Stimulated activated CD4-positive, alpha-beta T cell treated with anti-CD3 and anti-CD28 coated beads, Interleukin-12 subunit alpha, Interleukin-12 subunit beta, amount 100 ng/mL, for 24 hours (primary cell): ENCODE results near the gene ATP1A2.

ENCODE experiments used
- DNase-seq, 2 experiments: peaks; one replicate each; pipeline ENCODE4 v3.0.0-alpha.2; 2020; ENCODE audit warnings: low read depth in 2 of 2

ATP1A2 gene

DNA sequence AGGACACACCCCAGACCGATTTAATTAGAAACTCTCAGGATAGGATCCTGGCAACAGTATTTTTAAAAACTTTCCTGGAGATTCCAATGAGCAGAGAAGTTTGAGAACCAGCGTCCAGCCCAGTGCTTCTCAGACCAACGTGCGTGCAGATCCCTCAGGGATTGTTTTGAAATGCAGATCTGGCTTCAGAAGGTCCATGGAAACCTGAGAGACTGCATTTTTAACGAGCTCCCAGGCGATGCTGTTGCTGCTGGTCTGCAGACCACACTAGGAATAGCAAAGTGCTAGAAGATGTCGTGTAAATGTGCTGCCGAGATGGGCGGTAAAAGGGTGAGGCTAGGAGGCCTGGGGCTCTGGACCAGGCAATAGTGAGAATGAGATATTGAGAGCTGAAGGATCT is 56.4 kb downstream of the ATP1A2 start:
- no peak for DNase-seq

- no peak for DNase-seq
Measured at GRCh38 chr1:160177231-160177630, 61.7 kb downstream of the ATP1A2 start.

DNA sequence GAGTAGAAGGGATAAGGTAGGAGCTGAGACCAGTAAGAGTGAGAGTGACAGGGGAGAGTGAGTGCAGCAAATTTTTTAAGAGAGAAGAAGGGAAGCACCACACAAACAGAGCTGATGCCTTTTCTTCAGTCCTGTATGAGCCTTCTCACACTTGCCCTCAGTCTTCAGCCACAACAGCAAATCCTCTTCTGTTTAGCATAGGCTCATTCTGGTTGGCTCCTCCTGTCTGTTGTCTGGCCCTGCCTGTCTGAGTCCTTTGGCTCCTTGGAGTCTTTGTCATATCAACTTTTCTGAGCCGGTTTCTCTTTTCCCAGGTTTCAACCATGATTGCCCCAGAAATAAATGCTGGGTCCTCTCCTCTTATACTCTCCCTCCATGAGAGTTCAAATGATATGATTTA is 62.1 kb downstream of the ATP1A2 start:
- DNase-seq = no peak

GRCh38 chr1:160178731-160179130 is 63.2 kb downstream of the ATP1A2 start:
- DNase-seq = no peak

- no peak for DNase-seq
Measured at GRCh38 chr1:160179336-160179735, 63.8 kb downstream of the ATP1A2 start.

GRCh38 chr1:160186246-160186645 is 70.7 kb downstream of the ATP1A2 start:
- no peak for DNase-seq

DNA sequence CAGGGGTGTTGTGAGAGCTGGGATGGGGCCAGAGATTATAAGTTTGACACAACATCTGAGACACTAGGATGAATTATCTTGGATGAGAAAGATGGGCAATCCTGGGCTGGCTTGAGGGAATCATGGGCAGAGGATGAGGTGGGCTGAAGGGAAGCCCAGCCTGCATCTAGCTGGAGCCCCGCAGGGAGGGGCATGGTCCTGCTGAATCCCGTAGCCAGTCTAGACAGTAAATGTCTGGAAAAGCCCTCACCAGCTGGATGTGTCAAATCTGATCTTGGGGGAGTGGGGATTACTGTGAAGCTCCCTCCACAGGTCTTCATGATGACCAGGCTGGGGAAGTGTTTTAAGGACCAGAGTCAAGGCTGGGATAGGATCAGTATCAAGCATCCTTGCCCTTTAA is 71.2 kb downstream of the ATP1A2 start:
- no peak for DNase-seq

- DNase-seq = no peak
Measured at GRCh38 chr1:160187407-160187806, 71.8 kb downstream of the ATP1A2 start.

DNA sequence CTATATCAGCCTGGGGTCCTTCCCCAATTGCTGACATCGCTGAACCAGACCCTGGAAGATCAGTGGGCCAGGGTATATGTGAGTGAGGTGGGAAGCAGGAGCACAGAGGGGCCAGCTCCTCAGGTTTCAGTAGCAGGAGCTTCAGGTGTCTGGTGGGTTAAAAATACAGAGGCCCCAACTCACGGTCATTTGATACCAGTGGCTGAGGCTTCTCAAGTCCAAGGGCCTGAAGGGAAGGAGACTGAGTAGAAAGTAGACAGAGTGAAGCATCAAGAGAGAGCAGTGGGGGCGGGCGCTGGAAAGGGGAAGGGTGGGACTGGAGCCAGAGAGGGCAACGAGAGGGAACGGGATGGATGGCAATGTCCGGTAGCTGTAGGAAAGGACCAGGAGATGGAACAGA is 72.8 kb downstream of the ATP1A2 start:
- DNase-seq = no peak

GRCh38 chr1:160189649-160190625 is 74.4 kb downstream of the ATP1A2 start, which contains the start of gene CASQ1:
Gene CASQ1, plus strand, starts transcription at chr1:160190575. Its CDS starts 177 bp downstream, at chr1:160190752.
- DNase-seq = no peak

- DNase-seq = no peak
Measured at GRCh38 chr1:160191756-160192155, 76.2 kb downstream of the ATP1A2 start.

GRCh38 chr1:160192234-160192633 is 76.7 kb downstream of the ATP1A2 start:
- DNase-seq = no peak
